C4-2B (cell line): ENCODE measurements around the gene NPHP4.

ENCODE experiments used
- ZFX ChIP-seq: fragments of 450-650 bp; IDR thresholded peaks from 2 replicates; pipeline ENCODE4 v1.6.1; 2017
- TF ChIP-seq, protein P1 (sequence below): fragments of 450-650 bp; conservative IDR thresholded peaks from 2 replicates; pipeline ENCODE4 v1.5.1; 2017; ENCODE audit warnings: mild to moderate bottlenecking

DNA sequence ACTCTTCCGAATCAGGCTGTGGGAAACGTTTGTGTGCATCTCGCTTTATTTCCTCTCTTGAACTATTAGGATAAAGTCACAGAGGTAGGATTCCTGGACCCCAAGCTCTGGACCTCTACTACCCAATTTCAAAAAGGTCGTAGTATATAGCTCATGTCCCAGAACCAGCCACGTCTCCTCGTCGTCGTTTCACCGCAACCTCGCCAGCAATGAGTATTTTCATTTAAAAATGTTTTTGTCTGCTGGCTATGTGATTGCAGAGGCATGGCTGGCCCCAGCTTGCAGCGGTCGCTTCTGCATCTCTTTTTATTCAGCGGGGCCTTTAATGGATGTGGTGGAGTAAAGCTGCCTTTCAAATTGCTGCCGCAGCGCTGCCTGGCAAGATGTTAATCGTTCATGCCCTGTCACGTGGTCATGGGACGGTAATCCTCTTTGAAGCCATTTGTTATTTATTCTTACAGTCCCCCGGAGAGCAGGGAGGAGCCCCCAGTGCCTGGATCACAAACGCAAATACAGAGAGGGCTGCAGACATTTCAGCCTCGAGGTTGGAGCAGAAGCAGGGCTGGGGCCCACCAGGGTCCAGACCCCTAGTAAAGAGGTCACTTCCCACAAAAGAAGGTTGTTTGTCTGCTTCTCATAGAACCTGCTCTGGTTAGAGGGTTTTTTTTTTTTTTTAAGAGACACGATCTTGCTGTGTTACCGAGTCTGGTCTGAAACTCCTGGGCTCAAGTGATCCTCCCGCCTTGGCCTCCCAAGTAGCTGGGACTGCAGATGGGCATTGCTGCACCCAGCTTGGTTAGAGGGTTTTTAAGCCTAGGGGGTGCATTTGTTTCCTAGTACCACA, 11.6 kb upstream of the NPHP4 start:
- TF ChIP-seq, protein P1, sequence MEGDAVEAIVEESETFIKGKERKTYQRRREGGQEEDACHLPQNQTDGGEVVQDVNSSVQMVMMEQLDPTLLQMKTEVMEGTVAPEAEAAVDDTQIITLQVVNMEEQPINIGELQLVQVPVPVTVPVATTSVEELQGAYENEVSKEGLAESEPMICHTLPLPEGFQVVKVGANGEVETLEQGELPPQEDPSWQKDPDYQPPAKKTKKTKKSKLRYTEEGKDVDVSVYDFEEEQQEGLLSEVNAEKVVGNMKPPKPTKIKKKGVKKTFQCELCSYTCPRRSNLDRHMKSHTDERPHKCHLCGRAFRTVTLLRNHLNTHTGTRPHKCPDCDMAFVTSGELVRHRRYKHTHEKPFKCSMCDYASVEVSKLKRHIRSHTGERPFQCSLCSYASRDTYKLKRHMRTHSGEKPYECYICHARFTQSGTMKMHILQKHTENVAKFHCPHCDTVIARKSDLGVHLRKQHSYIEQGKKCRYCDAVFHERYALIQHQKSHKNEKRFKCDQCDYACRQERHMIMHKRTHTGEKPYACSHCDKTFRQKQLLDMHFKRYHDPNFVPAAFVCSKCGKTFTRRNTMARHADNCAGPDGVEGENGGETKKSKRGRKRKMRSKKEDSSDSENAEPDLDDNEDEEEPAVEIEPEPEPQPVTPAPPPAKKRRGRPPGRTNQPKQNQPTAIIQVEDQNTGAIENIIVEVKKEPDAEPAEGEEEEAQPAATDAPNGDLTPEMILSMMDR, result no peak
- no peak for TF ChIP-seq ZFX
